GM23248 (cell line): Measurements from ENCODE around the gene SMTNL2. TPM values are rescaled to one million over a fixed set of nuclear protein-coding genes. Genes with fewer than 3 reads are reported as not detected.

ENCODE experiments used
- DNase-seq: peaks from one replicate; pipeline ENCODE4 v3.0.0-alpha.2; 2015
- H2AFZ ChIP-seq: fragments of 200-600 bp; sonication (generic); 2 replicates; pipeline ENCODE4 v1.6.1; 2016; ENCODE audit warnings: antibody characterized with exemption
- H3F3A ChIP-seq: fragments of 200-600 bp; sonication (generic); 2 replicates; pipeline ENCODE4 v1.6.1; 2016; ENCODE audit warnings: mild to moderate bottlenecking, antibody characterized with exemption, mixed run types; ENCODE audit not compliant: insufficient read depth
- H3K27ac ChIP-seq: fragments of 200-600 bp; sonication (generic); 2 replicates; pipeline ENCODE4 v1.5.1; 2016; ENCODE audit warnings: mild to moderate bottlenecking
- H3K27me3 ChIP-seq: fragments of 200-600 bp; sonication (generic); replicated peaks from 2 replicates; pipeline ENCODE4 v1.6.1; 2016; ENCODE audit warnings: mild to moderate bottlenecking; ENCODE audit not compliant: insufficient read depth
- H3K36me3 ChIP-seq: fragments of 200-600 bp; sonication (generic); 2 replicates; pipeline ENCODE4 v1.6.1; 2016; ENCODE audit warnings: low read depth, mild to moderate bottlenecking
- H3K4me1 ChIP-seq: fragments of 200-600 bp; sonication (generic); 2 replicates; pipeline ENCODE4 v1.6.1; 2016; ENCODE audit warnings: mild to moderate bottlenecking; ENCODE audit not compliant: insufficient read depth
- H3K4me2 ChIP-seq: fragments of 200-600 bp; sonication (generic); one replicate; pipeline ENCODE4 v1.6.1; 2016; ENCODE audit warnings: mild to moderate bottlenecking; ENCODE audit not compliant: unreplicated experiment
- H3K4me3 ChIP-seq: fragments of 200-600 bp; sonication (generic); 2 replicates; pipeline ENCODE4 v1.5.1; 2016; ENCODE audit warnings: mild to moderate bottlenecking
- H3K79me2 ChIP-seq: fragments of 200-600 bp; sonication (generic); 2 replicates; pipeline ENCODE4 v1.6.1; 2016; ENCODE audit warnings: mild to moderate bottlenecking; ENCODE audit not compliant: insufficient read depth
- H3K9ac ChIP-seq: fragments of 200-600 bp; sonication (generic); 2 replicates; pipeline ENCODE4 v1.6.1; 2016; ENCODE audit warnings: mild to moderate bottlenecking
- H3K9me2 ChIP-seq: fragments of 200-600 bp; sonication (generic); 2 replicates; pipeline ENCODE4 v1.6.1; 2016; ENCODE audit warnings: mixed run types, mild to moderate bottlenecking, moderate library complexity; ENCODE audit not compliant: insufficient read depth
- H3K9me3 ChIP-seq: fragments of 200-600 bp; sonication (generic); one replicate; pipeline ENCODE4 v1.6.1; 2017; ENCODE audit warnings: low read depth
- H4K20me1 ChIP-seq: fragments of 200-600 bp; sonication (generic); 2 replicates; pipeline ENCODE4 v1.6.0; 2016; ENCODE audit not compliant: insufficient read depth
- EZH2 ChIP-seq: fragments of 200-600 bp; sonication (generic); IDR thresholded peaks from 2 replicates; pipeline ENCODE4 v1.6.1; 2018; ENCODE audit warnings: antibody characterized with exemption, mild to moderate bottlenecking; ENCODE audit not compliant: insufficient read depth, poor library complexity, severe bottlenecking
- EZH2phosphoT487 ChIP-seq: fragments of 200-600 bp; sonication (generic); IDR thresholded peaks from 2 replicates; pipeline ENCODE4 v1.6.1; 2018; ENCODE audit warnings: antibody characterized with exemption, moderate library complexity, mild to moderate bottlenecking, low read depth; ENCODE audit not compliant: insufficient read depth
- WGBS, 2 experiments: methylation state at CpG; one replicate each; pipeline ENCODE4 v1.1.6; 2015 to 2017; ENCODE audit warnings: low lambda C conversion rate in 2 of 2, low coverage in 1 of 2; ENCODE audit errors: missing lambda C conversion rate in 2 of 2; 5-methylcytosine and 5-hydroxymethylcytosine counted together
- in situ Hi-C: fragments of 300-500 bp; cut with MboI; formaldehyde crosslinking; loops from 2 replicates; pipeline ENCODE4 v1.15.0; 2020
- polyA plus RNA-seq: library from polyadenylated mRNA; unstranded; fragments of >200 nt; fragmentation: Nextera tagmentation; extraction: Ambion mirVana; gene quantifications from 2 replicates; pipeline ENCODE4 v1.2.1, GENCODE V29; 2016
- total RNA-seq: library from RNA; depleted of rRNA; stranded (reverse); fragments of >200 nt; shearing (Covaris generic); gene quantifications from 2 replicates; pipeline ENCODE4 v1.2.3, GENCODE V29; 2014

Gene SMTNL2
- total and polyA plus RNA-seq, 2 experiments from 2014 or later, result not detected

GRCh38 chr17:4544951-4545216 is 39.4 kb upstream of the SMTNL2 start:
- in situ Hi-C loops, result no loop called here
- peaks cover 2% of the 10 kb centered on the region; the same call in 1 of the 2 replicates for H3K36me3 ChIP-seq
- TF ChIP-seq EZH2phosphoT487 (no peak), EZH2 (no peak)

DNA sequence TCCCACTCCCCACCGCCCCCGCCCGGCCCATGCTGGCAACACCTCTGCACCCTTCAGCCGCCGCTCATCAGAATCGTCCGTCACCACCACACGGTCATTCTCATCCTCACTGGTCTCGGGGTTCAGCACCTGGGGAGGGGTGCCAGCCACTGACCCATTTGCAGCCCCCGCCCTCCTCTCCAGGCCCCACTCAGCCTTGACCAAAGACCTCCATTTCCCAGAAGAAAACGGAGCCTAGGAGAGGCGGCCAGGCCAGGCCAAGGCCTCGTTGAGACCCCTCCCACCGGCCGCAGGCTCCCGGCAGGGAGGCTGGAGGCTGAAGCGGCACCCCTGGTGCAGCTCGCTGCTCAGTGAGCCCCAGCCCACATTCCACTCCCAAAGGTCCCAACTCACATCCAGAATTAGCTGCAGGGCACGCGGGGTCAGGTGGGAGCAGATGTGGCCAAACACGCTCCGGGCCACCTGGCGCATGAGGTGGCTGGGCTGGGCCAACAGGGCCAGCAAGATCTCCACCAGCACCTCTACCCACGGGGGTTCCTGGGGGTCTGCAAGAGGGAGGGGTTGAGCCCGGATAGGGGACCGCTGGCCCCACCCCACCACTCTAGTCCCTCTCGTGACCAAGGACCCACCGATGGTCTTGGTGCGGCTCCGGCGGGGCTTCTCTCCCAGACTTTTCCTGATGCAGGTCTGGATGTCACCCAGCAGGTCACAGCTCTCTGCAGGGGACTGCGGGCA is 38.9 kb upstream of the SMTNL2 start:
- H3K4me1 ChIP-seq, result no peaks in the 10 kb centered on the region
- H3K79me2 ChIP-seq, result no peaks in the 10 kb centered on the region
- H3K4me3 ChIP-seq, result no peak overlapping the region
- H3K9me2 ChIP-seq, result no peaks in the 10 kb centered on the region
- WGBS, 2 experiments, result 88 to 89% methylated on average over 29 to 32 of the region's 32 CpGs
- H2AFZ ChIP-seq, result no peak overlapping the region
- H3K27ac ChIP-seq, result no peak overlapping the region
- H3K27me3 ChIP-seq, result no peaks in the 10 kb centered on the region
- no peaks in the 10 kb centered on the region for H4K20me1 ChIP-seq
- no peaks in the 10 kb centered on the region for H3F3A ChIP-seq
- no peak overlapping the region for H3K9ac ChIP-seq
- no peak overlapping the region for H3K4me2 ChIP-seq
- in situ Hi-C loops, result no loop called here
- H3K9me3 ChIP-seq, result no peaks in the 10 kb centered on the region
- H3K36me3 ChIP-seq, result peaks cover 5% of the 10 kb centered on the region; the same call in 1 of the 2 replicates
- DNase-seq, result no peak
- no peak for TF ChIP-seq EZH2phosphoT487

More at GRCh38 chr17:4544951-4545216, 39.4 kb upstream of the SMTNL2 start:
- DNase-seq, result no peak
- H3K9ac ChIP-seq, result no peak overlapping the region
- 88 to 93% methylated on average over 6 to 18 of the region's 18 CpGs for WGBS, 2 experiments
- no peak overlapping the region for H2AFZ ChIP-seq
- no peaks in the 10 kb centered on the region for H4K20me1 ChIP-seq
- no peak overlapping the region for H3K4me2 ChIP-seq
- no peaks in the 10 kb centered on the region for H3F3A ChIP-seq
- no peaks in the 10 kb centered on the region for H3K27me3 ChIP-seq
- no peak overlapping the region for H3K27ac ChIP-seq
- no peaks in the 10 kb centered on the region for H3K4me1 ChIP-seq
- no peak overlapping the region for H3K4me3 ChIP-seq
- no peaks in the 10 kb centered on the region for H3K79me2 ChIP-seq
- H3K9me2 ChIP-seq, result no peaks in the 10 kb centered on the region
- no peaks in the 10 kb centered on the region for H3K9me3 ChIP-seq

DNA sequence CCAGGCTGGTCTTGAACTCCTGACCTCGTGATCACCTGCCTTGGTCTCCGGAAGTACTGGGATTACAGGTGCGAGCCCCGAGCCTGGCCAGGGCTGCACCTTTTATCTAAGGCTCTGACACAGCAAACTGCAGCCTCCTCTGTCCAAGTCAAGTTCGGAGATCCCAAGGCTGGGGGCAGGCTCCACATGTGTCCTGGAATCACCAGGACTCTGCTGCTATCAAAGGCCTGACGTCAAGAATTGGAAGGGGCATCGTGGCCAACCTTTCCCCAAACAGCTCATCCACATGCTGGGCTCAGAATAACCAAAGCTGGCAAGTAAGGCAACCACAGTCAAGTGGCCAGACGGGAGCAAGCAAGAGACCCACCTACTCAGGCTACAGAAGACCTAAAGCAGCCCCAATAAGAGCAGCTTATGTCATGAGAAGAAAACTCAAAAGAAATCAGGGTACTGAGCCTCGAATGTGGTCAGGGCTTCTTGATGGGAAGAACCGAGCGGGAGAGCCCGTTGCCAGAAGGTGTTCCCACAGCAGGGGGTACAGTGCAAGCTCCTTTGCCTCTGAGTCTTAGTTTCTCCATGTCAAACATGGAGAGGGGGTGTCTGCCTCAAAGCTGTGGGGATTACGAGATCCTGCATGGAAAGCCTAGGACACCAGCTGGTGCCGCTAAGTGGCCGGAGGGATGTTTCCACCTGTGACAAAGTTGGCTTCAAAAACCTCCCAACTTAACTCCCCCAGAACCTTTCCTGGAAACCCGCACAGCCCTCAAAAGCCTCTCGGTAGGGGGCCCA is 37.0 kb upstream of the SMTNL2 start:
- no peaks in the 10 kb centered on the region for H3K9me3 ChIP-seq
- 95% methylated on average over 15 to 17 of the region's 17 CpGs for WGBS, 2 experiments
- no peak overlapping the region for H3K4me2 ChIP-seq
- peaks cover 10% of the 10 kb centered on the region; the same call in 1 of the 2 replicates for H3K36me3 ChIP-seq
- no peak overlapping the region for H3K4me3 ChIP-seq
- no peaks in the 10 kb centered on the region for H3K27me3 ChIP-seq
- H3K9me2 ChIP-seq, result no peaks in the 10 kb centered on the region
- no peak overlapping the region for H3K27ac ChIP-seq
- H3K4me1 ChIP-seq, result no peaks in the 10 kb centered on the region
- in situ Hi-C loops, result no loop called here
- DNase-seq, result no peak
- H3K79me2 ChIP-seq, result peaks cover 8% of the 10 kb centered on the region; the same call in 1 of the 2 replicates
- no peaks in the 10 kb centered on the region for H3F3A ChIP-seq
- no peaks in the 10 kb centered on the region for H4K20me1 ChIP-seq
- H3K9ac ChIP-seq, result no peak overlapping the region
- H2AFZ ChIP-seq, result no peak overlapping the region
- TF ChIP-seq EZH2phosphoT487 (no peak), EZH2 (no peak)

GRCh38 chr17:4548061-4548461 is 36.3 kb upstream of the SMTNL2 start:
- Histone ChIP-seq H3K9me2 (no peaks in the 10 kb centered on the region), H3K4me3 (no peak overlapping the region), H3K4me2 (no peak overlapping the region), H3K27me3 (no peaks in the 10 kb centered on the region), H3K79me2 (peaks cover 15% of the 10 kb centered on the region), H3K4me1 (no peaks in the 10 kb centered on the region), H3K9me3 (no peaks in the 10 kb centered on the region), H3F3A (no peaks in the 10 kb centered on the region), H2AFZ (no peak overlapping the region), H3K36me3 (peaks cover 17% of the 10 kb centered on the region; the same call in 1 of the 2 replicates), H3K9ac (no peak overlapping the region), H4K20me1 (no peaks in the 10 kb centered on the region), H3K27ac (no peak overlapping the region)
- in situ Hi-C loops, result no loop called here
- no peak for DNase-seq
- WGBS, 2 experiments, result 94 to 97% methylated on average over 16 to 17 of the region's 18 CpGs
- TF ChIP-seq EZH2 (no peak), EZH2phosphoT487 (no peak)
